Amniotic stem cell (primary cell): ENCODE measurements around the gene OR8B3.
"Not testable (repeated sequence)": the region's sequence is repeated elsewhere in the genome, so short reads cannot be mapped to it uniquely, and the experiment has no call there.

Experiments
- DNase-seq: peaks from one replicate; lab custom pipeline; 2025; lab: John Stamatoyannopoulos, UW

The OR8B3 gene, protein sequence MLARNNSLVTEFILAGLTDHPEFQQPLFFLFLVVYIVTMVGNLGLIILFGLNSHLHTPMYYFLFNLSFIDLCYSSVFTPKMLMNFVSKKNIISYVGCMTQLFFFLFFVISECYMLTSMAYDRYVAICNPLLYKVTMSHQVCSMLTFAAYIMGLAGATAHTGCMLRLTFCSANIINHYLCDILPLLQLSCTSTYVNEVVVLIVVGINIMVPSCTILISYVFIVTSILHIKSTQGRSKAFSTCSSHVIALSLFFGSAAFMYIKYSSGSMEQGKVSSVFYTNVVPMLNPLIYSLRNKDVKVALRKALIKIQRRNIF

GRCh38 chr11:124398924-124399323 is at the start of gene OR8B3:
Gene OR8B3 (minus strand): TSS chr11:124399024. CDS start chr11:124397351, 1,673 bp downstream.
- DNase-seq, result no peak

GRCh38 chr11:124446916-124447315 is 48.1 kb upstream of the OR8B3 start:
- DNase-seq, result no peak

GRCh38 chr11:124445646-124446150 is 46.9 kb upstream of the OR8B3 start, which contains the start of gene OR8B8:
Gene OR8B8 (minus strand): TSS chr11:124445696. CDS start chr11:124441085, 4,611 bp downstream.
- no peak for DNase-seq

DNA sequence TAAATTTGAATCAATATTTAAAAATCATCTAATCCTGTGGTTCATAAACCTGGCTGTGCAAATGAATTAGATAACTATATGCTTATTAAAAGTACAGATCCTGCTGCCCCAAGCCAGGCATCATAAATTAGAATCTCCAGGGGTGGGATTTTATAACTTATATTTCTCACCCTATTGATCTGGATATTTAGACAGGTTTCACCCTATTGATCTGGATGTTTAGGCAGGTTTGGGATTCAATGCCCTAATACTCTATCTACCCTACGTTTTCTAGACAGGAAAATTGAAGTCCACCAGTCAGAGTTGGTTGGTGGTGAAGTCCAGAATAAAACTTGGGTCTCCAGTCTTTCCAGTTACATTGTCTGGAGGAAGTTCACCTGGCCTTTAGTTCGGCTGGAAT is 44.0 kb upstream of the OR8B3 start:
- DNase-seq, result no peak

DNA sequence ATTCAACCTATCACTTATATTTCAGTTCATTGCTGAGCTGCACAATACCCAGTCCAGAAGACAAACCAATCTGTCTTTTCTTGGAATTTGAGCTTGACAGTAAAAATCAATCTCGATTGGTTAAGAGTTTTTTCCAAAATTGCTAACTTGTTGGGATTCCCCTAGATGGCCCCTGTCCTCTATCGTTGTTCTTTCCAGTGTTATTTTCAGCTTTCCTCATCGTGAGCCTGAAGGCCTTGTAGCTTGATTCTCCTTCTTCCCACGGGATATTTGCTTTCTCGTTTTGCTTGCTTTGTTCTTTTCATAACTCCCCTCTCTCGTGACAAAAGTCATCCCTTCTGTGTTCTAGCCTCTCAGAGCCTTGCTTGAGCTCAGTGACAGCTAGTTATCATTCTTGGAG is 43.6 kb upstream of the OR8B3 start:
- DNase-seq, result no peak

DNA sequence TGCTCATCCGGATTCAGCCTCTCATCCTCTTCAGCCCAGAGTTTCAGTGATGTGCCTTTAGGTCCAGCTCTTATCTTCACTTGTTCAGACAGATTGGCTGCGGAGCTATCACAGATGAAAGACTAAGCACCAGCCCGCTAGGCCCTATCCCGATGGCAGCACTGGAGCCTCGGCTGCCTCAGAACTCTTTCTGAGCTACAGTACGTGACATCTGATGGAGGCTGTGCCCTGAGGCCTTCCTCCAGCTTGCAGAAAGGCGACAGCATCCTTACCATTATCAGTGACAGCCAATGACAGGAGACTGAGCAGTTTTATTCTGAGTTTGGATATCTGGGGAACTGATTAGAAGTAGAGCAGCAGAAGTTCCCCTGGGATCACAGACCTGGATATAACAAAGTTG is 42.7 kb upstream of the OR8B3 start:
- DNase-seq, result no peak

GRCh38 chr11:124441081-124441480 is 42.3 kb upstream of the OR8B3 start:
- no peak for DNase-seq

DNA sequence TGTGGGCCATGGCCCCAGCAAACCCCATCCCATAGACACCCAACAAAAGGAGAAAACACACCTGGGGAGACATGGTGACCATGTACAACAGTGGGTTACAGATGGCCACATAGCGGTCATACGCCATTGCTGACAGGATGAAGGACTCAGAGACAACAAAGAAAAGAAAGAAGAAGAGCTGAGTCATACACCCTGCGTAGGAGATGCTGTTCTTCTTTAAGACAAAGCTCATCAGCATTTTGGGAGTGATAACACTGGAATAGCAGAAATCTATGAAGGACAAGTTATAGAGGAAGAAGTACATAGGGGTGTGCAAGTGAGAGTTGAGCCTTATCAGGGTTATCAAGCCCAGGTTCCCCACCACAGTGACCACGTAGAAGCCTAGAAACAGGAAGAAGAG is 41.8 kb upstream of the OR8B3 start:
- no peak for DNase-seq

- DNase-seq, result no peak
These were observed 35.9 kb upstream of the OR8B3 start for GRCh38 chr11:124434699-124435098.

DNA sequence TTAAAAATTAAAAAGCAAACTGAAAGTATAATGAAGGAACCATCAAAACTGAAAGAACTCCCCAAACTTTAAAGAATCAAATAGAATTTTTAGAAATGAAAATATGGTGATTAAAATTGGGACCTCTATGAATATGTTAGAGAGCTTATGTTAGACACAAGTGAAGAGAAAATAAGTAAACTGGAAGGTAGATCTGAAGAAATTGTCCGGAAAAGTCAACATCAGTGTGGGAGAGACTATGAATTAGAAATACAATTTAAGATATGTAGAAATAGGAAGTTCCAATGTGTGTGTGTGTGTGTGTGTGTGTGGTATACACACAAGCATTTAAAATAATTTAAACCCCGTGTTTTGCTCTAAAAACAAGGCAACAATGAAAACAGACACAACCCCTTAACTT is 30.8 kb upstream of the OR8B3 start:
- DNase-seq, result no peak

- no peak for DNase-seq
These were observed 25.6 kb upstream of the OR8B3 start, which contains the start of gene OR8B4 for GRCh38 chr11:124424384-124424921. Gene OR8B4 (minus strand): TSS chr11:124424871. CDS start chr11:124424871, 0 bp downstream.

- DNase-seq, result no peak
These were observed 22.2 kb upstream of the OR8B3 start for GRCh38 chr11:124421043-124421442.

DNA sequence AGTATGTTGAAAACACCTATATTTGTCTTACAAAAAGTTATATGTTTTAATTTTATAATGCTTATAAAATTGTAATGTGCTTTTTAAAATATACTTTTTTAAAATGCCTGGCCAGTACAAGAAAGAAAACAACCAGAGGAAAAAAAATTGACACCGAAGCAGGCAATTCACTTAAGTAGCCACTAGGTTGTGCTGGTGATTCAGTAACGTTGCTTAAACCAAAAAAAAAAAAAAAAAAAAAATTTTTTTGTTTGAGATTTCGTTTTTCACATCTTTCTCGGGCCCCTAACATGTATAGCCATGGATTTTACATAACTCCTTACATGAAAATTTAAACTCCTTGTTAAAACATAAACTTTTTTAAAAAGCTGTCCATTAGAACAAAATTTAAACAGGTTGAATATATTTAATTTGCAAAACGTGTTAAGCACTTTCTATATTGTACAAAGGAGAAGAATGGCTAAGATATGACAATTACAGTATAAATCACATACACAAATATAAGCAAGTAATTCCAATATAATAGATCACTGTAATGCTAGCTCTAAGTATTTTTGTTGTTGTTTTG is 16.6 kb upstream of the OR8B3 start:
- peak; percentile 39 for DNase-seq

GRCh38 chr11:124409906-124410305 is 11.1 kb upstream of the OR8B3 start:
- no peak for DNase-seq

DNA sequence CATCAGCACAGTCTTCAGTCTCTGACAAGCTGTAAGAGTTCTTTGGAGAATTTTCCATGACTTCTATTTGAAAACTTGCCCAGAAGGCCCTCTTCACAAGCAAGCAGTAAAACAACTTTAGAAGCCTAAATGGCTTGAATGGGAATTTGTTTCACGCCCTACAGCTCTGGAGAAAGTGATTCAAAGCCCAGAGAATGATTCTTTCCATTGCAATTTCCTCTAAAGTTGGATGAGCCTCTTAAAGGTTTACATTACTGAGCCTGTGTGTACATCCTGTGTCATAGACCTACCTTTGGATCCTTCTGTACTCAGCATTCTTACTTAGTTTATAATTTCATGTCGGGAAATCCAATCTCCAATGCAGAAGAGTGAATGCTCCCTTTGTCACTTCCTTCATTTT is 6.8 kb upstream of the OR8B3 start:
- no peak for DNase-seq

DNA sequence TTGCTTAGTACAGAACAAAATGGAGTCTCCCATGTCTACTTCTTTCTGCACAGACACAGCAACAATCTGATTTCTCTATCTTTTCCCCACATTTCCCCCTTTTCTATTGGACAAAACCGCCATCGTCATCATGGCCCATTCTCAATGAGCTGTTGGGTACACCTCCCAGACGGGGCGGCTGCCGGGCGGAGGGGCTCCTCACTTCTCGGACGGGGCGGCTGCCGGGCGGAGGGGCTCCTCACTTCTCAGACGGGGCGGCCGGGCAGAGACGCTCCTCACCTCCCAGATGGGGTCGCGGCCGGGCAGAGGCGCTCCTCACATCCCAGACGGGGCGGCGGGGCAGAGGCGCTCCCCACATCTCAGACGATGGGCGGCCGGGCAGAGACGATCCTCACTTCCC is 4.4 kb upstream of the OR8B3 start:
- DNase-seq, result not testable (repeated sequence)

DNA sequence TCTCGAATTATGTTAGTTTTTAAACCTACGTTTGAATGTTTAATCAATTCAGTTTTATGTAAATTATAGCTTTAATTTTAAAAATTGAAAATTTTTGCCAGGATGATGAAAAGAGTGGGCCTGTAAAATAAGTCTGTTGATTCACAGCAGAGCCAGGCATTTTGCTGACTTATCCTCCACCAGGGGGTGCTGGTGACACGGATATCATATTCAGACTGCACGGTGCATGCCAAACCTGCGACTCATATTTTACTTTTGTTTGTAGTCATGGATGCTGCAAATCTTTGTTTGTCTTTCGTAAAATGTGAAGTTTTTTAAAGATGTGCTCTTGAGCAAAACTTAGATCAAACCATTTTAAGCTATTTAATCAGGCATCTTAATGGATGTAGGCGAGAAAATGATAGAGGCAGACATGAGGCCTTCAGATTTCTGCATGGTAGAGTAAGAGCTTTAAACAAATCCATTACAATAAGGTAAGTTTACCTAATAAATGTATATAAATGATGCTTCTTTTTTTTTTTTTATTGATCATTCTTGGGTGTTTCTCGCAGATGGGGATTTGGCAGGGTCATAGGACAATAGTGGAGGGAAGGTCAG is 3.6 kb upstream of the OR8B3 start:
- DNase-seq, result peak; percentile 72

DNA sequence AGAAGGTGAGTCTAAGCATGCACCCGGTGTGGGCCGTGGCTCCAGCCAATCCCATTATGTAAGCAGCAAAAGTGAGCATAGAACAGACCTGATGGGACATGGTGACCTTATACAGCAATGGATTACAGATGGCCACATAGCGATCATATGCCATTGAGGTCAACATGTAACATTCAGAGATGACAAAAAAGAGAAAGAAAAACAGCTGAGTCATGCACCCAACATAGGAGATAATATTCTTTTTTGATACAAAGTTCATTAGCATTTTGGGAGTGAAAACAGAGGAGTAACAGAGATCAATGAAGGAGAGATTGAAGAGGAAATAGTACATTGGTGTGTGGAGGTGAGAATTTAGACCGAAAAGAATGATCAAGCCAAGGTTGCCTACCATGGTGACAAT is 2.0 kb downstream of the OR8B3 start:
- DNase-seq, result not testable (repeated sequence)

GRCh38 chr11:124394408-124394807 is 4.4 kb downstream of the OR8B3 start:
- no peak for DNase-seq

DNA sequence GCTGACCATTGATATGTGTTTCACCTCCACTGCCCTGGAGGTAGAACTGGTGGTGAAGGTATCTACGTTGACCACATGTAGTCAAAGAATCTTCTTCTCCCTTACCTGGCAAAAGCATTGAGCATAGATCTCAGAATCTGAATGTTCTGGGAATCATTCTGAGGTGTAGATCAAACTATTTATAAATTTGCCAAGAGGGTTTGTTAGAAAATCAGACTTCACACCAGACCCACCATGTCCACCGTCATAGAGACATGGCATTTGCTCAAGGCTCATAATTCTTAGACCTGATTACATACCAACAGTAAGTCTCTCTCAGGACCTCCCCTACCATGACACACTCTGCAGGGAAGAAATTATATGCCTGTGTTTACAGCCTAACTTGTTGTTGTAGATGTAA is 14.4 kb downstream of the OR8B3 start, which contains the start of gene OR8B2:
Gene OR8B2, minus strand, starts transcription at position 101 of the 400 bp plus-strand sequence. CDS start 1,156 bp downstream, outside the sequence.
- no peak for DNase-seq

GRCh38 chr11:124382857-124383256 is 16.0 kb downstream of the OR8B3 start:
- not testable (repeated sequence) for DNase-seq

DNA sequence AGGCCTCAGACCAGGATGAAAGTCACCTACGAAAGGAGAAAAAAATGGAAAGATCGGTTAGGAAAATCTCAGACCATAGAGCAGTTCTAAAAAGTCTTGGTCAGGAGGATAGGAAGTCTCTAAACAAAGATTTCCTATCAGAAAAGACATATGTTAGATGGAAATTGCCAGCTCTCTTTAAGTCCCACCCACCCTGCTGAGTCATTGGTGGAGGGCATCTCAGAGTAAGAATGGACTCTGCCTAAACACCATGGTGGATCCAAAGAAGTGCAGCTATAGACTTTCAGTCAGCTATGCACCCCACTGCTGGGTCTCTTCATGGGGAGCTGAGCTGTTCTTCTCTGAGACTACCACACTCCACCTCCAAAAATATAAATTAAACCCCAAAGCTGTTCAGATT is 18.2 kb downstream of the OR8B3 start:
- no peak for DNase-seq

- no peak for DNase-seq
These were observed 22.5 kb downstream of the OR8B3 start for GRCh38 chr11:124376280-124376679.
